Left renal pelvis (tissue), 4 donors: ENCODE results near the gene TMEM63B. TPM values are rescaled to one million over a fixed set of nuclear protein-coding genes. Genes with fewer than 3 reads are reported as not detected.
"Not testable (repeated sequence)": the region's sequence is repeated elsewhere in the genome, so short reads cannot be mapped to it uniquely, and the experiment has no call there.

Experiments
- DNase-seq, 4 donors: peaks; one replicate each; pipeline ENCODE4 v3.0.0-alpha.2; 2013; ENCODE audit warnings: low read depth in 4 of 4, low spot score in 3 of 4
- polyA plus RNA-seq, 4 donors: library from polyadenylated mRNA; unstranded; fragments of 120-200 nt; gene quantifications; one replicate each; pipeline ENCODE4 v1.2.1, GENCODE V29; 2013; ENCODE audit not compliant: insufficient read length in 4 of 4

The TMEM63B gene
- polyA plus RNA-seq = 10 to 100 TPM; 23.9 to 37.9 (median 31.3) TPM

- DNase-seq = peak; percentile 73 to 88 (median 82)
Measured at GRCh38 chr6:44127186-44128019, at the start of gene TMEM63B, which contains the start of gene MRPL14. Gene TMEM63B (plus strand): TSS chr6:44127554. CDS start chr6:44134585, 7,031 bp downstream. Gene MRPL14 (minus strand): TSS chr6:44127452. CDS start chr6:44116611, 10,841 bp downstream.

- DNase-seq = no peak
Measured at GRCh38 chr6:44078219-44078826, 49.0 kb upstream of the TMEM63B start.

GRCh38 chr6:44078827-44079671 lies 48.3 kb upstream of the TMEM63B start:
- DNase-seq = peak in 1 of 4 donors; percentile 66

- no peak for DNase-seq
Measured at GRCh38 chr6:44079672-44080071, 47.7 kb upstream of the TMEM63B start.

- no peak for DNase-seq
Measured at GRCh38 chr6:44080561-44081521, 46.5 kb upstream of the TMEM63B start.

GRCh38 chr6:44081753-44082152 lies 45.6 kb upstream of the TMEM63B start:
- no peak for DNase-seq

GRCh38 chr6:44082872-44083321 lies 44.5 kb upstream of the TMEM63B start:
- DNase-seq = no peak

GRCh38 chr6:44084231-44085014 lies 42.9 kb upstream of the TMEM63B start:
- DNase-seq = no peak

- no peak for DNase-seq
Measured at GRCh38 chr6:44085219-44085618, 42.1 kb upstream of the TMEM63B start.

GRCh38 chr6:44086931-44087574 lies 40.3 kb upstream of the TMEM63B start:
- no peak for DNase-seq

GRCh38 chr6:44087623-44088022 lies 39.7 kb upstream of the TMEM63B start:
- DNase-seq = no peak

- DNase-seq = no peak
Measured at GRCh38 chr6:44088827-44089590, 38.3 kb upstream of the TMEM63B start.

- no peak for DNase-seq
Measured at GRCh38 chr6:44090465-44090864, 36.9 kb upstream of the TMEM63B start.

GRCh38 chr6:44091356-44091755 lies 36.0 kb upstream of the TMEM63B start:
- not testable (repeated sequence) for DNase-seq

GRCh38 chr6:44091981-44092884 lies 35.1 kb upstream of the TMEM63B start:
- DNase-seq = no peak

- DNase-seq = no peak
Measured at GRCh38 chr6:44093066-44093465, 34.3 kb upstream of the TMEM63B start.
